Suprapubic skin (tissue), 4 donors: ENCODE results near the gene AHRR. TPM values are rescaled to one million over a fixed set of nuclear protein-coding genes. Genes with fewer than 3 reads are reported as not detected.
A peak's percentile ranks its signal among the peaks of the same experiment; 100 is the strongest.

Source experiments
- DNase-seq, 2 donors: peaks; one replicate each; pipeline ENCODE4 v3.0.0-alpha.2; 2019; ENCODE audit warnings: low spot score in 2 of 2
- H3K27ac ChIP-seq: fragments of 200-600 bp; sonication (generic); one replicate; pipeline ENCODE4 v1.5.1; 2019
- H3K27me3 ChIP-seq: fragments of 200-600 bp; sonication (generic); one replicate; pipeline ENCODE4 v1.5.1; 2019
- H3K36me3 ChIP-seq: fragments of 200-600 bp; sonication (generic); one replicate; pipeline ENCODE4 v1.5.1; 2019
- H3K4me1 ChIP-seq: fragments of 200-600 bp; sonication (generic); one replicate; pipeline ENCODE4 v1.5.1; 2019
- H3K4me3 ChIP-seq: fragments of 200-600 bp; sonication (generic); one replicate; pipeline ENCODE4 v1.5.1; 2019; ENCODE audit warnings: mild to moderate bottlenecking
- H3K9me3 ChIP-seq: fragments of 200-600 bp; sonication (generic); one replicate; pipeline ENCODE4 v1.5.1; 2019
- EP300 ChIP-seq: sonication (generic); formaldehyde crosslinking; IDR thresholded peaks from one replicate; pipeline ENCODE4 v1.6.1; 2017; ENCODE audit warnings: antibody characterized with exemption
- POLR2A ChIP-seq, 2 donors: fragments of 450-650 bp; IDR thresholded peaks; one replicate each; pipeline ENCODE4 v1.6.1; 2017; ENCODE audit warnings: antibody characterized with exemption in 2 of 2, mild to moderate bottlenecking in 2 of 2, moderate library complexity in 2 of 2
- POLR2AphosphoS5 ChIP-seq, 3 donors: sonication (generic); formaldehyde crosslinking; IDR thresholded peaks; one replicate each; pipeline ENCODE4 v1.6.1; 2017; ENCODE audit warnings: antibody characterized with exemption in 3 of 3
- WGBS: methylation state at CpG from one replicate; pipeline ENCODE4 v1.1.5; 2018; 5-methylcytosine and 5-hydroxymethylcytosine counted together
- total RNA-seq, 4 donors: library from RNA; depleted of rRNA; stranded (reverse); fragments of >200 nt; gene quantifications; one replicate each; pipeline ENCODE4 v1.1.0, GENCODE V29; 2016
- TF ChIP-seq, protein P1 (sequence below), 2 donors: fragments of 200-600 bp in 1 of 2; fragments of 450-650 bp in 1 of 2; sonication (generic) in 1 of 2; IDR thresholded peaks; one replicate each; pipeline ENCODE4 v1.5.1; 2016 to 2019; ENCODE audit warnings: antibody characterized with exemption in 2 of 2, mild to moderate bottlenecking in 1 of 2, moderate library complexity in 1 of 2

AHRR gene
- total RNA-seq, 4 donors from 2014 or later, result 3.0 to 10.7 (median 4.2) TPM

DNA sequence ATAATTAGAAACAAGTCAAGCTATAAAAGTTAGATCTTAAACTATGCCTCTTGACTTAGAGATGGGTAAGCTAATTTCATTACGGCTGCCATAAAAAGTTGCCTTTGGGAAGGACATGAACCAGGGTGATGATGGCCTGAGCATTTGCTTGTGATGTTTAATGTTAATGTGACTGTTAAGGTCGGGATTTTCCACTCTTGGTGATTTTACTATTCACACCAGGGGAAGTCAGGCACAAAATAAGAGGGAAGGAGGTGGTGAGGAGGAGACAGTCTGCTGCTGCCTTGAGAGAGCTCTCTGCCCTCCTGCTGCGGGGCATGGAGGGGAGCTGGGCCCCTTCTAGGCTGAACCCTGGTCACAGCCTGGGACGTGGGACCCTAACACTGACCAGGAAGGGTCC, 34.4 kb downstream of the AHRR start:
- Histone ChIP-seq H3K27me3 (no peaks in the 10 kb centered on the region), H3K27ac (no peak overlapping the region), H3K36me3 (no peaks in the 10 kb centered on the region), H3K4me3 (no peak overlapping the region), H3K4me1 (no peaks in the 10 kb centered on the region), H3K9me3 (no peaks in the 10 kb centered on the region)
- no peak for TF ChIP-seq POLR2AphosphoS5 (IDR thresholded peaks at IDR 0.05)
- no peak for TF ChIP-seq POLR2A (IDR thresholded peaks at IDR 0.05)
- TF ChIP-seq, protein P1, sequence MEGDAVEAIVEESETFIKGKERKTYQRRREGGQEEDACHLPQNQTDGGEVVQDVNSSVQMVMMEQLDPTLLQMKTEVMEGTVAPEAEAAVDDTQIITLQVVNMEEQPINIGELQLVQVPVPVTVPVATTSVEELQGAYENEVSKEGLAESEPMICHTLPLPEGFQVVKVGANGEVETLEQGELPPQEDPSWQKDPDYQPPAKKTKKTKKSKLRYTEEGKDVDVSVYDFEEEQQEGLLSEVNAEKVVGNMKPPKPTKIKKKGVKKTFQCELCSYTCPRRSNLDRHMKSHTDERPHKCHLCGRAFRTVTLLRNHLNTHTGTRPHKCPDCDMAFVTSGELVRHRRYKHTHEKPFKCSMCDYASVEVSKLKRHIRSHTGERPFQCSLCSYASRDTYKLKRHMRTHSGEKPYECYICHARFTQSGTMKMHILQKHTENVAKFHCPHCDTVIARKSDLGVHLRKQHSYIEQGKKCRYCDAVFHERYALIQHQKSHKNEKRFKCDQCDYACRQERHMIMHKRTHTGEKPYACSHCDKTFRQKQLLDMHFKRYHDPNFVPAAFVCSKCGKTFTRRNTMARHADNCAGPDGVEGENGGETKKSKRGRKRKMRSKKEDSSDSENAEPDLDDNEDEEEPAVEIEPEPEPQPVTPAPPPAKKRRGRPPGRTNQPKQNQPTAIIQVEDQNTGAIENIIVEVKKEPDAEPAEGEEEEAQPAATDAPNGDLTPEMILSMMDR (IDR thresholded peaks at IDR 0.05), result no peak
- no peak for TF ChIP-seq EP300
- WGBS, result 80% methylated on average over 4 of the region's 4 CpGs
- DNase-seq, result no peak

GRCh38 chr5:359301-359897, 37.9 kb downstream of the AHRR start:
- DNase-seq, result peak in 1 of 2 donors; percentile 26
- 95% methylated on average over 18 of the region's 23 CpGs for WGBS

DNA sequence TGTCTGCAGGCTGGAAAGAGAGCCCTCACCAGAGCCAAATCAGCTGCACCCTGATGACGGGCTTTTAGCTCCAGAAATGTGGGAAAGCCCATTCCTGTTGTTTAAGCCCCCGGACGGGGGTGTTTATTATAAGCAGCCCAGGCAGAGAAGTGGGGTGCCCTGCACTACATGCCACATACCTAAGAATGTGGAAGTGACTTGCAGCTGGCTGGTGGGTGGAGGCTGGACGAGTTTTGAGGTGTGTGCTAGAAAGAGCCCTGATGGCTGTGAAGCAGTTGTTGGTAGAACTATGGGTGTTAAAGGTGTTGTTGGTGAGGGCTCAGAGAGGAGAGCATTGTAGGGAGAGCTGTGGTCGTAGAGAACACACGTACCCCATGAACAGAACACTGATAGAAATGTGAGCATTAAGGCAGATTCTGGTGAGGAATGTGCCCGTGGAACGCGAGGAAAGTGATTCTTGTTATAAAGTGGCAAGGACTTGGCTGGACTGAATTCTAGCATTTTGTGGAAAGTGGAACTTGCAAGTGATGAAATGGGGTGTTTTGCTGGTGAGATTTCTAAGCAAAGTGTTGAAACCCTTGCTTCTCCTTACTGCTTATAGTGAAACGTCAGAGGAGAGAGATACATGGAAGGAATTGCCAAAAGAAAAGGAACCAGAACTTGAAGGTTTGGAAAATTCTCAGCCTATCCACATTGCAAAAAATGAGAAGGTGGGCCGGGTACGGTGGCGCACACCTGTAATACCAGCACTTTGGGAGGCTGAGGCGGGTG, 38.9 kb downstream of the AHRR start:
- WGBS, result 89% methylated on average over 14 of the region's 14 CpGs
- no peak overlapping the region for H3K27ac ChIP-seq

More at GRCh38 chr5:359301-359897, 37.9 kb downstream of the AHRR start:
- H3K27me3 ChIP-seq, result no peaks in the 10 kb centered on the region
- H3K27ac ChIP-seq, result no peak overlapping the region
- TF ChIP-seq, protein P1 (IDR thresholded peaks at IDR 0.05), result no peak
- H3K4me1 ChIP-seq, result no peaks in the 10 kb centered on the region
- no peaks in the 10 kb centered on the region for H3K36me3 ChIP-seq
- peaks cover 6% of the 10 kb centered on the region for H3K9me3 ChIP-seq
- no peak overlapping the region for H3K4me3 ChIP-seq

GRCh38 chr5:362189-362588, 40.7 kb downstream of the AHRR start:
- 97% methylated on average over 4 of the region's 4 CpGs for WGBS
- Histone ChIP-seq H3K9me3 (peaks cover 14% of the 10 kb centered on the region), H3K4me3 (no peak overlapping the region), H3K27me3 (no peaks in the 10 kb centered on the region), H3K27ac (no peak overlapping the region), H3K4me1 (no peaks in the 10 kb centered on the region), H3K36me3 (no peaks in the 10 kb centered on the region)
- DNase-seq, result peak in 1 of 2 donors; percentile 29
- TF ChIP-seq, protein P1 (IDR thresholded peaks at IDR 0.05), result no peak
- TF ChIP-seq EP300 (no peak), POLR2A (IDR thresholded peaks at IDR 0.05) (no peak), POLR2AphosphoS5 (IDR thresholded peaks at IDR 0.05) (no peak)

More for the DNA sequence above, 38.9 kb downstream of the AHRR start:
- TF ChIP-seq POLR2A (IDR thresholded peaks at IDR 0.05), result no peak
- no peak for TF ChIP-seq POLR2AphosphoS5 (IDR thresholded peaks at IDR 0.05)
- TF ChIP-seq EP300, result no peak
- TF ChIP-seq, protein P1 (IDR thresholded peaks at IDR 0.05), result no peak
- Histone ChIP-seq H3K4me3 (no peak overlapping the region), H3K36me3 (no peaks in the 10 kb centered on the region), H3K9me3 (peaks cover 12% of the 10 kb centered on the region), H3K27me3 (no peaks in the 10 kb centered on the region), H3K4me1 (no peaks in the 10 kb centered on the region)
- DNase-seq, result peak in 1 of 2 donors; percentile 28

GRCh38 chr5:362978-363765, 41.7 kb downstream of the AHRR start:
- Histone ChIP-seq H3K4me1 (no peaks in the 10 kb centered on the region), H3K36me3 (no peaks in the 10 kb centered on the region), H3K27ac (no peak overlapping the region), H3K27me3 (no peaks in the 10 kb centered on the region), H3K4me3 (no peak overlapping the region), H3K9me3 (peaks cover 14% of the 10 kb centered on the region)
- DNase-seq, result peak in 1 of 2 donors; percentile 34
- TF ChIP-seq, protein P1 (IDR thresholded peaks at IDR 0.05), result no peak
- TF ChIP-seq POLR2A (IDR thresholded peaks at IDR 0.05) (no peak), POLR2AphosphoS5 (IDR thresholded peaks at IDR 0.05) (no peak)
- 93% methylated on average over 3 of the region's 3 CpGs for WGBS
